GM18909 (cell line): ENCODE data around the gene NECAP2.
"Not testable (repeated sequence)": the region's sequence is repeated elsewhere in the genome, so short reads cannot be mapped to it uniquely, and the experiment has no call there.

ENCODE experiments used
- ATAC-seq: cut with Tn5 transposase; IDR thresholded peaks from one replicate; pipeline ENCODE4 v1.9.1; 2021; ENCODE audit warnings: mild to moderate bottlenecking; ENCODE audit not compliant: unreplicated experiment, poor library complexity

Gene NECAP2

GRCh38 chr1:16491056-16491675 is 50.6 kb downstream of the NECAP2 start:
- ATAC-seq: no peak

GRCh38 chr1:16492937-16493336 is 52.4 kb downstream of the NECAP2 start:
- not testable (repeated sequence) for ATAC-seq

GRCh38 chr1:16493731-16494130 is 53.2 kb downstream of the NECAP2 start:
- not testable (repeated sequence) for ATAC-seq

- not testable (repeated sequence) for ATAC-seq
Observed at GRCh38 chr1:16497474-16497904, 57.0 kb downstream of the NECAP2 start.

GRCh38 chr1:16498047-16498446 is 57.5 kb downstream of the NECAP2 start:
- ATAC-seq: not testable (repeated sequence)

GRCh38 chr1:16498573-16499413 is 58.3 kb downstream of the NECAP2 start:
- ATAC-seq: peak; percentile 82

GRCh38 chr1:16500466-16500865 is 59.9 kb downstream of the NECAP2 start:
- ATAC-seq: not testable (repeated sequence)

- ATAC-seq: not testable (repeated sequence)
Observed at GRCh38 chr1:16500975-16501374, 60.5 kb downstream of the NECAP2 start.

- ATAC-seq: not testable (repeated sequence)
Observed at GRCh38 chr1:16501446-16501845, 60.9 kb downstream of the NECAP2 start.

GRCh38 chr1:16503494-16503893 is 63.0 kb downstream of the NECAP2 start:
- ATAC-seq: no peak

GRCh38 chr1:16505870-16506269 is 65.3 kb downstream of the NECAP2 start:
- not testable (repeated sequence) for ATAC-seq

- ATAC-seq: not testable (repeated sequence)
Observed at GRCh38 chr1:16506364-16507136, 66.0 kb downstream of the NECAP2 start.

GRCh38 chr1:16508861-16509445 is 68.4 kb downstream of the NECAP2 start:
- ATAC-seq: not testable (repeated sequence)
